A549 (cell line): Measurements from ENCODE around the gene TRPM4. TPM values are rescaled to one million over a fixed set of nuclear protein-coding genes. Genes with fewer than 3 reads are reported as not detected.
A peak's percentile ranks its signal among the peaks of the same experiment; 100 is the strongest.

Experiments
- ATAC-seq, 2 experiments: fragments of 200-7000 bp in 1 of 2; fragments of >200 bp in 1 of 2; cut with Nextera tagmentation in 1 of 2; cut with Tn5 transposase in 1 of 2; 3 replicates each; pipeline versions ENCODE4 v1.8.0 to v1.9.1; 2018 to 2020; ENCODE audit warnings: mild to moderate bottlenecking in 1 of 2, moderate library complexity in 1 of 2
- CTCF ChIA-PET: fragments of 300-600 bp; sonication (Branson Sonifier 250); formaldehyde crosslinking; extraction: SDS; loops from one replicate; lab custom pipeline; 2021; ENCODE audit warnings: antibody characterized with exemption, inconsistent platforms; lab: Yijun Ruan, JAX
- POLR2A ChIA-PET: fragments of 350-600 bp; formaldehyde crosslinking; extraction: SDS; loops from one replicate; lab custom pipeline; 2021; ENCODE audit warnings: antibody characterized with exemption, inconsistent platforms; lab: Yijun Ruan, JAX
- DNase-seq, 2 experiments: peaks; one replicate each; pipeline versions ENCODE4 v3.0.0 to v3.0.0-alpha.2; 2011 to 2016; ENCODE audit warnings: low read depth in 1 of 2, low spot score in 1 of 2
- FAIRE-seq: peaks from 2 replicates; lab custom pipeline; 2011; peaks lifted over from hg19 to GRCh38; lab: Jason Lieb, UNC
- H3K27ac ChIP-seq, 2 experiments: fragments of >200 bp; sonication (Bioruptor Twin); formaldehyde crosslinking; 3 replicates each; pipeline ENCODE4 v1.5.1; 2016 to 2017
- H3K4me1 ChIP-seq: fragments of >200 bp; sonication (Bioruptor Twin); formaldehyde crosslinking; 3 replicates; pipeline ENCODE4 v1.6.1; 2016
- H3K4me2 ChIP-seq: fragments of >200 bp; sonication (Bioruptor Twin); formaldehyde crosslinking; 3 replicates; pipeline ENCODE4 v1.6.1; 2016
- H3K4me3 ChIP-seq: fragments of >200 bp; sonication (Bioruptor Twin); formaldehyde crosslinking; 3 replicates; pipeline ENCODE4 v1.5.1; 2016
- H3K9me3 ChIP-seq: fragments of >200 bp; sonication (Bioruptor Twin); formaldehyde crosslinking; 3 replicates; pipeline ENCODE4 v1.6.1; 2016
- ATOH8 ChIP-seq: fragments of 250-450 bp; sonication (Bioruptor Pico); IDR thresholded peaks from 2 replicates; pipeline ENCODE4 v1.5.0; 2020; ENCODE audit warnings: low read depth, mild to moderate bottlenecking, moderate library complexity
- BCL3 ChIP-seq: fragments of >200 bp; sonication (Bioruptor Twin); formaldehyde crosslinking; IDR thresholded peaks from 3 replicates; pipeline ENCODE4 v1.6.1; 2016
- BHLHE40 ChIP-seq: IDR thresholded peaks from 2 replicates; pipeline ENCODE4 v1.6.1; 2012; ENCODE audit warnings: low read depth, low read length, inconsistent platforms
- CBX8 ChIP-seq: fragments of 200-600 bp; sonication (generic); IDR thresholded peaks from 2 replicates; pipeline ENCODE4 v1.6.1; 2016
- CEBPB ChIP-seq, 2 experiments: fragments of >200 bp in 1 of 2; sonication (Bioruptor Twin) in 1 of 2; formaldehyde crosslinking in 1 of 2; IDR thresholded peaks; 2 replicates each; pipeline ENCODE4 v1.6.1; 2012 to 2016
- CTCF ChIP-seq: fragments of >200 bp; sonication (Bioruptor Twin); formaldehyde crosslinking; IDR thresholded peaks from 3 replicates; pipeline ENCODE4 v1.5.1; 2016
- E2F6 ChIP-seq: IDR thresholded peaks from 2 replicates; pipeline ENCODE4 v1.6.1; 2012; ENCODE audit warnings: low read depth, borderline replicate concordance
- FOSB ChIP-seq: fragments of 250-450 bp; sonication (Bioruptor Pico); IDR thresholded peaks from 2 replicates; pipeline ENCODE4 v1.5.0; 2020; ENCODE audit warnings: mild to moderate bottlenecking, moderate library complexity
- FOSL2 ChIP-seq, 2 experiments: fragments of 450-650 bp in 1 of 2; fragments of >200 bp in 1 of 2; sonication (Bioruptor Twin) in 1 of 2; formaldehyde crosslinking; IDR thresholded peaks; 2 replicates each; pipeline versions ENCODE4 v1.5.0 to v1.6.1; 2016 to 2020; ENCODE audit warnings: mild to moderate bottlenecking in 1 of 2, moderate library complexity in 1 of 2
- FOXS1 ChIP-seq: fragments of 250-450 bp; sonication (Bioruptor Pico); IDR thresholded peaks from 2 replicates; pipeline ENCODE4 v1.5.0; 2020; ENCODE audit warnings: mild to moderate bottlenecking, moderate library complexity
- HOXB13 ChIP-seq: fragments of 250-450 bp; sonication (Bioruptor Pico); IDR thresholded peaks from 2 replicates; pipeline ENCODE4 v1.5.0; 2020; ENCODE audit warnings: low read depth, mild to moderate bottlenecking, moderate library complexity
- HOXB5 ChIP-seq: fragments of 250-450 bp; sonication (Bioruptor Pico); IDR thresholded peaks from 2 replicates; pipeline ENCODE4 v1.5.0; 2020; ENCODE audit warnings: mild to moderate bottlenecking, moderate library complexity
- JUN ChIP-seq, 2 experiments: fragments of >200 bp; sonication (Bioruptor Twin); formaldehyde crosslinking; IDR thresholded peaks; 2 replicates in 1 of 2; 3 replicates in 1 of 2; pipeline ENCODE4 v1.6.1; 2016 to 2017
- MAX ChIP-seq: IDR thresholded peaks from 2 replicates; pipeline ENCODE4 v1.6.1; 2012
- POLR2A ChIP-seq: IDR thresholded peaks from 2 replicates; pipeline ENCODE4 v1.6.1; 2012; ENCODE audit warnings: mild to moderate bottlenecking, low read length
- RFX5 ChIP-seq: fragments of 450-650 bp; IDR thresholded peaks from 2 replicates; pipeline ENCODE4 v1.7.1; 2014; ENCODE audit warnings: antibody characterized with exemption, mild to moderate bottlenecking, moderate library complexity
- RNF2 ChIP-seq: fragments of 200-600 bp; sonication (generic); IDR thresholded peaks from 2 replicates; pipeline ENCODE4 v1.6.1; 2016; ENCODE audit warnings: low read depth, mild to moderate bottlenecking, antibody characterized with exemption, moderate library complexity, borderline replicate concordance
- USF2 ChIP-seq: fragments of 450-650 bp; IDR thresholded peaks from 2 replicates; pipeline ENCODE4 v1.6.1; 2014; ENCODE audit warnings: antibody characterized with exemption
- ZC3H11A ChIP-seq: fragments of 450-650 bp; IDR thresholded peaks from 2 replicates; pipeline ENCODE4 v1.6.1; 2014; ENCODE audit warnings: antibody characterized with exemption, mild to moderate bottlenecking
- ZSCAN20 ChIP-seq: fragments of 250-450 bp; sonication (Bioruptor Pico); IDR thresholded peaks from 2 replicates; pipeline ENCODE4 v1.8.0; 2022; ENCODE audit warnings: mild to moderate bottlenecking, moderate library complexity
- WGBS: methylation state at CpG from one replicate; pipeline ENCODE4 v1.1.6; 2017; ENCODE audit errors: missing lambda C conversion rate; 5-methylcytosine and 5-hydroxymethylcytosine counted together
- polyA plus RNA-seq, 4 experiments: library from polyadenylated mRNA; depleted of rRNA in 3 of 4; stranded (reverse); fragments of >200 nt; fragmentation: RNase III in 1 of 4; extraction: RNeasy Plus Mini Kit Qiagen cat#74134 plus additional on column Dnase treatment in 1 of 4; gene quantifications; 2 replicates in 3 of 4; 3 replicates in 1 of 4; pipeline ENCODE4 v1.2.3, GENCODE V29; 2011 to 2017

TRPM4 gene
- polyA plus RNA-seq, 2 of the 4 experiments (the other 2 are of a cell fraction): 4.7 to 9.1 TPM

GRCh38 chr19:49110567-49110966, 47.0 kb upstream of the TRPM4 start:
- FAIRE-seq: no peak
- ChIA-PET CTCF (interaction anchor here (0.5 to 11.5 kb wide), 5 partner anchors 10 to 117 kb away, joined by 3 to 241 read pairs (median 3); partner anchors contain the start of gene RUVBL2), POLR2A (no interaction called here)
- no peak for ATAC-seq
- peaks cover 27% of the 10 kb centered on the region for H3K4me1 ChIP-seq
- TF ChIP-seq JUN (IDR thresholded peaks at IDR 0.05): no peak
- TF ChIP-seq ZC3H11A: no peak
- no peak for TF ChIP-seq CBX8
- TF ChIP-seq RNF2: no peak
- no peak for TF ChIP-seq ZSCAN20
- TF ChIP-seq, all 56 proteins: peak for 0
- 52% methylated on average over 3 of the region's 3 CpGs for WGBS
- DNase-seq: no peak
- no peak overlapping the region for H3K4me3 ChIP-seq
- H3K27ac ChIP-seq: no peak overlapping the region
- no peaks in the 10 kb centered on the region for H3K9me3 ChIP-seq
- no peak overlapping the region for H3K4me2 ChIP-seq

- Histone ChIP-seq H3K4me3 (no peak overlapping the region), H3K9me3 (no peaks in the 10 kb centered on the region), H3K4me1 (peaks cover 18% of the 10 kb centered on the region), H3K4me2 (no peak overlapping the region), H3K27ac (no peak overlapping the region)
- 86% methylated on average over 11 of the region's 11 CpGs for WGBS
- ChIA-PET CTCF (interaction anchor here (0.5 to 11.5 kb wide), 7 partner anchors 11 to 118 kb away, joined by 3 to 241 read pairs (median 3); partner anchors contain the start of gene RUVBL2), POLR2A (interaction anchor here (1.0 to 1.1 kb wide), 2 partner anchors 17 to 88 kb away, joined by 4 to 5 read pairs; no protein-coding TSS in a partner anchor)
- ATAC-seq: no peak
- no peak for FAIRE-seq
- TF ChIP-seq BHLHE40: no peak
- TF ChIP-seq RFX5: no peak
- TF ChIP-seq E2F6: no peak
- no peak for TF ChIP-seq FOSB
- TF ChIP-seq USF2: no peak
- TF ChIP-seq CEBPB (IDR thresholded peaks at IDR 0.05): peak in 1 of 2 experiments; percentile 59; a peak in 2 of 4 replicates
- DNase-seq: no peak
These were observed 46.2 kb upstream of the TRPM4 start for GRCh38 chr19:49111218-49111998.

GRCh38 chr19:49113762-49114629, 43.6 kb upstream of the TRPM4 start, which contains the start of gene LIN7B:
Gene LIN7B, plus strand, starts transcription at chr19:49114370. Its CDS starts 35 bp downstream, at chr19:49114405.
- no peaks in the 10 kb centered on the region for H3K9me3 ChIP-seq
- peak; percentile 67 for ATAC-seq
- CTCF ChIA-PET: interaction anchor here (0.9 to 11.5 kb wide), 25 partner anchors 10 to 127 kb away, joined by 3 to 241 read pairs (median 4); a partner anchor contains a TSS
- POLR2A ChIA-PET: interaction anchor here (0.5 to 1.8 kb wide), 9 partner anchors 12 to 110 kb away, joined by 3 to 8 read pairs (median 4); no protein-coding TSS in a partner anchor
- H3K4me2 ChIP-seq: peak within 1 kb of the TSS; percentile 96
- DNase-seq: peak; percentile 85 to 94
- peaks cover 27% of the 10 kb centered on the region for H3K4me1 ChIP-seq
- no peak for FAIRE-seq
- WGBS: 2% methylated on average over 30 of the region's 66 CpGs
- H3K27ac ChIP-seq: peak within 1 kb of the TSS; percentile 92 to 95
- H3K4me3 ChIP-seq: peak within 1 kb of the TSS; percentile 79
- TF ChIP-seq CEBPB (IDR thresholded peaks at IDR 0.05): peak; percentile 16 to 74; a peak in 2 of 4 replicates
- TF ChIP-seq FOXS1 (CRISPR knock-in tag): no peak
- TF ChIP-seq POLR2A: peak; percentile 78
- peak; percentile 83 for TF ChIP-seq MAX
- TF ChIP-seq USF2: peak; percentile 92
- TF ChIP-seq HOXB5 (CRISPR knock-in tag): 0 out of 2 replicates have a peak, but pooled peaks have one; percentile 39
- TF ChIP-seq CTCF: peak; percentile 81
- TF ChIP-seq JUN (IDR thresholded peaks at IDR 0.05): peak in 1 of 2 experiments; percentile 76; a peak in 2 of 5 replicates
- peak; percentile 75; the same call in 1 of the 2 replicates for TF ChIP-seq E2F6
- no peak for TF ChIP-seq ZSCAN20
- 0 out of 2 replicates have a peak, but pooled peaks have one; percentile 76 for TF ChIP-seq ATOH8 (CRISPR knock-in tag)
- TF ChIP-seq FOSL2 (IDR thresholded peaks at IDR 0.05): no peak
- TF ChIP-seq FOSL2 (CRISPR knock-in tag; IDR thresholded peaks at IDR 0.05): no peak
- no peak for TF ChIP-seq HOXB13
- TF ChIP-seq BCL3: peak; percentile 34; the same call in 1 of the 3 replicates
